ENCODE measurements around the gene DCAF8.

DCAF8 gene

DNA sequence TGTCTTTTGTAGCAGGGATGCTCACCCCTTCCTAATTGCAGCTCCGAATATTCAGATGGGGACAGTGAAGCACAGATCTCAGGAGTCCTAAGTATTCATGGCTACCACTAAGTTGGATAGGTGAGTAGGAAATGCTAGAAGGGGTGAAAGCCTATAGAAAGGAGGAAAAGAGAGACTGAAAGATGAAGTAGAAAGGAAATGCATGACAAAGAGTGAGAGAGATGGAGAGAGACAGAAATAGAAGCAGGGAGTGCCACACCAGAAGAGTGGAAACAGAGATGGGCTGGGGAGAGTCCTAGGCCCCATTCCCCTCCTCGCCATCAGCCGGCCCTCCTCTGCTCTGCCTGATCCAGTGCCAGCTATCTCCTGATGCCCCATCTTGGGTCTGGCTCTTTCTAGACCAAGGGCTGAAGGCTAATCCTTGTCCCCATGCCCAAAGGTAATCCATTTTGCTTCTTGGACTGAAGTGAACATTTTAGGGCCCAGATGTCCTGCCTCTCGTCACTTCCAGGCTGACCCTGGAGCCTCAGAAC, 55.2 kb downstream of the DCAF8 start:
- peak overlapping the region; percentile 84; the same call in 1 of the 2 replicates for H3K27ac ChIP-seq
- TF ChIP-seq, protein P1, sequence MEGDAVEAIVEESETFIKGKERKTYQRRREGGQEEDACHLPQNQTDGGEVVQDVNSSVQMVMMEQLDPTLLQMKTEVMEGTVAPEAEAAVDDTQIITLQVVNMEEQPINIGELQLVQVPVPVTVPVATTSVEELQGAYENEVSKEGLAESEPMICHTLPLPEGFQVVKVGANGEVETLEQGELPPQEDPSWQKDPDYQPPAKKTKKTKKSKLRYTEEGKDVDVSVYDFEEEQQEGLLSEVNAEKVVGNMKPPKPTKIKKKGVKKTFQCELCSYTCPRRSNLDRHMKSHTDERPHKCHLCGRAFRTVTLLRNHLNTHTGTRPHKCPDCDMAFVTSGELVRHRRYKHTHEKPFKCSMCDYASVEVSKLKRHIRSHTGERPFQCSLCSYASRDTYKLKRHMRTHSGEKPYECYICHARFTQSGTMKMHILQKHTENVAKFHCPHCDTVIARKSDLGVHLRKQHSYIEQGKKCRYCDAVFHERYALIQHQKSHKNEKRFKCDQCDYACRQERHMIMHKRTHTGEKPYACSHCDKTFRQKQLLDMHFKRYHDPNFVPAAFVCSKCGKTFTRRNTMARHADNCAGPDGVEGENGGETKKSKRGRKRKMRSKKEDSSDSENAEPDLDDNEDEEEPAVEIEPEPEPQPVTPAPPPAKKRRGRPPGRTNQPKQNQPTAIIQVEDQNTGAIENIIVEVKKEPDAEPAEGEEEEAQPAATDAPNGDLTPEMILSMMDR (IDR thresholded peaks at IDR 0.05), result no peak
- TF ChIP-seq ZFX (IDR thresholded peaks at IDR 0.05; ENCODE audit: borderline replicate concordance), result no peak

DNA sequence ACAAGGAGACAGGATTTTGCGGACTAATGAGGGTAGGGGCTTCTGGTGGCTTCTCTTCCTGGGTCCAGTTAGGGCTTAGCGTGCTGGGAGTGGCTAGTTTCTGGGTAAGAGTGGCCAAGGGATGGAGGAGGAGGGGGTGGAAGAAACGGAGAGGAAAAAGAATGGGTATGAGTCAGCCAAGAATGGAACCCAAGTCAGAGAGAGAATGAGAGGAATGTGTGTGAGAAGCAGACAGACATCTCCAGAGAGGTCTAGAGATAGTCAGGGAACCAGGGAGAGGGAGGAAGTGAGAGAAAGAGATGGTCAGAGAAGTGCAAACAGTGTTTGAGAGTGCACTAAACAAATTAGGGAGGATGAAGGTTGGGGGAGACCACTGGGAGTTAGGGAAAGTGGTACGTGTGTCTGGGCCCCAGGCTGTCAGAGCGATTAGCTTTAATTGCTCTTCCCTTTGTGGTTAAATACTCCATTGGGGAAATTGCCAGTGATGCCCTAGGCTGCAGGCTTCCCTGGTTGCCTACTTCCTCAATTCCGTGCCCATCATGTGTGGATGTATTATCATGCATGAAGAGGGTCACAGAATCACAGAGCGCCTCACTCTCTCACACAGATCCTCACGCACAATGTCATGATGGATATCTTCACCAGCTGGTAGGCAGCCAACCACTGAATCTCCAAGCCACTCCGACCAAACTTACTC, 55.8 kb downstream of the DCAF8 start:
- TF ChIP-seq ZFX (IDR thresholded peaks at IDR 0.05; ENCODE audit: borderline replicate concordance), result no peak
- TF ChIP-seq, protein P1 (IDR thresholded peaks at IDR 0.05), result no peak
- H3K27ac ChIP-seq, result peak overlapping the region; percentile 84

DNA sequence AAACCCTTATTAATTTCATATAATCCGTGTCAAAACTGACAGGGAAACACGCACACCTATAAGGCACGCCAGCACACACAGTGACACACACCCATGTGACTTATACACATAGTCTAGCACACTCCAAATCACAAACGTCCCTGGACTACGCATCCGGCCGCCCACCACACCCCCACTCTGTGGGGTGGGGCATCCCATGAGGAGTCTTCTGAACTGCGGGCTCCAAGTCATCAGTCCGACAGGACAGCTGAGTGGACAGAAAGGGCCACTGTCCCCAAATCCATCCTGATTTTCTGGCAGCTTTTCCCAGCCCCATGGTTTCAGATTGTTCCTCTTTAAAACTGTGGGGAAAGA, 56.3 kb downstream of the DCAF8 start:
- no peak for TF ChIP-seq ZFX (IDR thresholded peaks at IDR 0.05; ENCODE audit: borderline replicate concordance)
- TF ChIP-seq, protein P1 (IDR thresholded peaks at IDR 0.05), result no peak
- peak overlapping the region; percentile 84 for H3K27ac ChIP-seq

DNA sequence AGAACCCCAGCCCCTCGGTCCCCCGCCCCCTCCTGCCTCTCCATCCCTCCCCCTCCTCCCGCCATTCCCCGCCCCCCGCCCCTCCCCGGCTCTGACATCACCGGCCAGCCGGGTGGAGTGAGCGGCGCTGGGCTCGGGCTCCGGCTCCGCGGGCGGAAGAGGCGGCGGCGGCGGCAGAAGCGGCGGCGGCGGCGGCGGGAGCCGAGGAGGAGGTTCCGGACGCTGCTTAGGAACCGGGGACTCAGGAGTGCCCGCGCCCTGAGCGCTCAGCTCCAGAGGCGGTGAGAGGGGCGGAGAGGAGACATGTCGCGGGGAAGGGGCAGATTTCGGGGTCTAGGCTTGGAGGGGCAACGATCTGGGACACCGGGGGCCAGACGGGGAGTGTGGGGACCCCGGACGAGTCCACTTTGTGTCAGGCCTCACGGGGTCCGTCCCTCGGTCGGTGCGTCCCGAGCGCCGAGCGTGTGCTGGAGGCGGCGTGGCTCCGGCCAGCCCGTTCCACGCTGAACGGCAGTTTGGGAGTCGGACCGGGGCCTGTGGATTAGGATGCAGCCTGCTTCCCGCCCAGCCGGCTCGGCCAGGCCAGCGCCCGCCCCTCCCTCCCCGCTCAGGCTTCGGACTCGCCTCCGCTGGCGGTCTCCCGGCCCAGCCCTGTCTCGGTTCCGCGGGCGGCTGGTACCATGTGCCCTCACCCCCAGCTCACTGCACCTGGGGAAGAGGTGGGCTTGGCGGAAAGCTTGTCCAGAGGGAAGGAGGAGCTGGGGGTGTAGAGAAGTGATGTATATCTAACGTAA, 56.9 kb downstream of the DCAF8 start, which contains the start of gene PEA15:
TSS of gene PEA15 (plus strand) at position 143 of the 794 bp plus-strand sequence. CDS start 6,161 bp downstream, outside the sequence.
- no peak for TF ChIP-seq ZFX (IDR thresholded peaks at IDR 0.05; ENCODE audit: borderline replicate concordance)
- TF ChIP-seq, protein P1 (IDR thresholded peaks at IDR 0.05), result no peak
- H3K27ac ChIP-seq, result peak within 1 kb of the TSS; percentile 84

DNA sequence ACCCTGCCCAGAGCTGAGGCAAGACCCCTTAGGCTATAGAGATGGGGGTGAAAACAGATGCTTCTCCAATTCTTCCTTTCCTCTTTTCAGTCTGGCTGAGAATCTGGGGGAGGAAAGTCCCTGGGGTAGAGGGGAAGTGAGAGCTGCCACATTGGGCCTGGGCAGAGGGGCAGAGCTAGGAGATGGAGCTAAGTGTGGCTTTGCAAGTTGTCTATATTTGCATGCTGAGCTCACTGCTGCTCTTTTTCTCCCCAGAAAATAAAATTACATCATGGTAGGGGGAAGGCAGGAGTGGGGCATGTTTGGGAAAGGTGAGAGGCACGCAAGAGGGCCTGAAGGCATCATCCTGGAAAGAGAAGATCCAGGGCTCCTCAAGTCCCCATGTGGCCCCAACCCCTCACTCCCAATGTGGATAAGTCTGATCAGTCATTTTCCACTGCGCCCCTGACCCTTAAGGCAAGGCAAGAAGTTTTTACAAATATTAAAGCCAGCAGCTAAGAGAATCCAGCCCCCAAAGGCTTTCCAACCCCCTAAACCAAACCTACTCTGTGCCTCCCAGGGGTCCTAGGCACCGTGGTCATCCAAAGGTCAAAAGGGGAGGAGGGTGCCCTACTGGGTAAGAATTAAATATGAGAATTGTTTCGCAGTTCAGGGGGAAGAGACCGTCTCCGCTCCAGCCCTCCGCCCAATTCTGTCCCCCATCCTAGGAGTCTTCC, 57.7 kb downstream of the DCAF8 start:
- TF ChIP-seq, protein P1 (IDR thresholded peaks at IDR 0.05), result no peak
- no peak for TF ChIP-seq ZFX (IDR thresholded peaks at IDR 0.05; ENCODE audit: borderline replicate concordance)
- H3K27ac ChIP-seq, result peak overlapping the region; percentile 84

DNA sequence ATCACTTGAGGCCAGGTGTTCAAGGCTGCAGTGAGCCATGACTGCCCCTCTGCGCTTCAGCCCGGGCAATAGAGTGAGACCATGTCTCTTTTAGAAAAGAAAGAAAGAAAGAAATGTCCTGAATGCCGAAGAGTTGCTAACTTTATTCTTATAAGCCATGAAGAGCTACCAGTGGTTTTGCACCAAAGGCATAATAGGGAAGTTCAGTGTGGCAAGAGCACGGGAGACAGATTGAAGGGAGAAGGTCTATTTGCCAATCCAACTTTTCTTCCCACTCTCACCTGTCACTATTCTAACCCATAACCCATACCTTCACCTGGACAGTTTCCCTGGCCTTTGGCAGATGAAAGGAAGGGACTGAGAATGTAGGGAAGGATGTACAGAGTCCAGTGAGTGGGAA, 61.6 kb downstream of the DCAF8 start:
- no peak for TF ChIP-seq ZFX (IDR thresholded peaks at IDR 0.05; ENCODE audit: borderline replicate concordance)
- TF ChIP-seq, protein P1 (IDR thresholded peaks at IDR 0.05), result no peak

More for the DNA sequence above, 61.6 kb downstream of the DCAF8 start:
- no peak overlapping the region for H3K27ac ChIP-seq
